Right ventricle myocardium superior (tissue), 1 donor: ENCODE data around the gene SEC16A. TPM values are rescaled to one million over a fixed set of nuclear protein-coding genes. Genes with fewer than 3 reads are reported as not detected.
A peak's percentile ranks its signal among the peaks of the same experiment; 100 is the strongest.

ENCODE experiments used
- ATAC-seq: fragments of 200-7000 bp; cut with Tn5 transposase; one replicate; pipeline ENCODE4 v1.9.1; 2020; ENCODE audit warnings: mild to moderate bottlenecking; ENCODE audit not compliant: poor library complexity
- DNase-seq: peaks from one replicate; pipeline ENCODE4 v3.0.0-alpha.2; 2020
- intact Hi-C: fragments of 100-400 bp; cut with DNase I; formaldehyde crosslinking; loops from one replicate; pipeline ENCODE4 v1.11.2; 2022
- total RNA-seq: library from RNA; stranded (reverse); fragmentation: NEBNext Ultra II Directional; extraction: Animal tissue kit (Norgen Biotek cat#: 25700); gene quantifications from one replicate; pipeline ENCODE4 v1.2.1, GENCODE V29; 2021
- donor health status: DM: no; HTN: yes; CAD: no; lungs with severe emphysema.

Gene SEC16A
- total RNA-seq, 1 donor from 2014 or later: 21.4 TPM

GRCh38 chr9:136454026-136454796 lies 28.6 kb downstream of the SEC16A start:
- ATAC-seq: no peak
- no peak for DNase-seq
- intact Hi-C loops: no loop called here

GRCh38 chr9:136453326-136453725 lies 29.5 kb downstream of the SEC16A start:
- intact Hi-C loops: no loop called here
- no peak for ATAC-seq
- no peak for DNase-seq

- ATAC-seq (no peak), DNase-seq (no peak)
- intact Hi-C loops: no loop called here
Measured at GRCh38 chr9:136451221-136451877, 31.5 kb downstream of the SEC16A start.

- ATAC-seq (no peak), DNase-seq (no peak)
- intact Hi-C loops: no loop called here
Measured at GRCh38 chr9:136448655-136449054, 34.2 kb downstream of the SEC16A start.

- ATAC-seq (no peak), DNase-seq (no peak)
- intact Hi-C loops: no loop called here
Measured at GRCh38 chr9:136447173-136447778, 35.6 kb downstream of the SEC16A start.

- ATAC-seq (no peak), DNase-seq (no peak)
- intact Hi-C loops: no loop called here
Measured at GRCh38 chr9:136445799-136446198, 37.0 kb downstream of the SEC16A start.

- no peak for ATAC-seq
- intact Hi-C loops: no loop called here
- no peak for DNase-seq
Measured at GRCh38 chr9:136444102-136444501, 38.7 kb downstream of the SEC16A start.

- intact Hi-C loops: no loop called here
Measured at GRCh38 chr9:136443687-136444086, 39.2 kb downstream of the SEC16A start.

GRCh38 chr9:136443087-136443486 lies 39.8 kb downstream of the SEC16A start:
- ATAC-seq: no peak
- intact Hi-C loops: no loop called here
- DNase-seq: no peak

More at GRCh38 chr9:136443687-136444086, 39.2 kb downstream of the SEC16A start:
- DNase-seq (no peak), ATAC-seq (no peak)

- intact Hi-C loops: no loop called here
- DNase-seq (no peak), ATAC-seq (no peak)
Measured at GRCh38 chr9:136442265-136442664, 40.6 kb downstream of the SEC16A start.

- DNase-seq (no peak), ATAC-seq (no peak)
- intact Hi-C loops: no loop called here
Measured at GRCh38 chr9:136441681-136442245, 41.1 kb downstream of the SEC16A start.

GRCh38 chr9:136441191-136441680 lies 41.6 kb downstream of the SEC16A start:
- ATAC-seq (no peak), DNase-seq (no peak)
- intact Hi-C loops: no loop called here

GRCh38 chr9:136439481-136440408 lies 43.1 kb downstream of the SEC16A start, which contains the start of gene INPP5E:
TSS of gene INPP5E (minus strand) at chr9:136439845. CDS start at chr9:136439419, 426 bp downstream.
- peak; percentile 94 for ATAC-seq

GRCh38 chr9:136438548-136439480 lies 44.0 kb downstream of the SEC16A start:
- intact Hi-C loops: no loop called here
- peak; percentile 29 for ATAC-seq

More at GRCh38 chr9:136439481-136440408, 43.1 kb downstream of the SEC16A start, which contains the start of gene INPP5E:
- peak; percentile 82 for DNase-seq
- intact Hi-C loops: no loop called here

GRCh38 chr9:136437839-136438547 lies 44.8 kb downstream of the SEC16A start:
- no peak for DNase-seq
- no peak for ATAC-seq
- intact Hi-C loops: no loop called here

More at GRCh38 chr9:136438548-136439480, 44.0 kb downstream of the SEC16A start:
- DNase-seq: no peak

GRCh38 chr9:136437430-136437829 lies 45.4 kb downstream of the SEC16A start:
- no peak for ATAC-seq
- intact Hi-C loops: no loop called here

More at GRCh38 chr9:136437430-136437829, 45.4 kb downstream of the SEC16A start:
- no peak for DNase-seq
